Measurements from ENCODE around the gene AOPEP.

Gene AOPEP

GRCh38 chr9:94904806-94905205 lies 178.3 kb downstream of the AOPEP start:
- DNase-seq = no peak

- no peak for DNase-seq
Measured at GRCh38 chr9:94905606-94906005, 179.1 kb downstream of the AOPEP start.

GRCh38 chr9:94906181-94906580 lies 179.7 kb downstream of the AOPEP start:
- no peak for DNase-seq

GRCh38 chr9:94906713-94907112 lies 180.2 kb downstream of the AOPEP start:
- DNase-seq = no peak

GRCh38 chr9:94907264-94907936 lies 180.9 kb downstream of the AOPEP start:
- DNase-seq = no peak

- DNase-seq = peak; percentile 25 to 33
Measured at GRCh38 chr9:94908011-94908563, 181.6 kb downstream of the AOPEP start.

- no peak for DNase-seq
Measured at GRCh38 chr9:94908583-94909249, 182.2 kb downstream of the AOPEP start.

GRCh38 chr9:94909250-94909894 lies 182.9 kb downstream of the AOPEP start:
- no peak for DNase-seq

- DNase-seq = no peak
Measured at GRCh38 chr9:94909965-94910730, 183.6 kb downstream of the AOPEP start.

- DNase-seq = no peak
Measured at GRCh38 chr9:94911211-94911610, 184.7 kb downstream of the AOPEP start.

- DNase-seq = no peak
Measured at GRCh38 chr9:94911986-94912635, 185.6 kb downstream of the AOPEP start.

- DNase-seq = no peak
Measured at GRCh38 chr9:94912700-94913249, 186.3 kb downstream of the AOPEP start.

GRCh38 chr9:94913550-94913949 lies 187.1 kb downstream of the AOPEP start:
- no peak for DNase-seq

GRCh38 chr9:94915476-94916450 lies 189.3 kb downstream of the AOPEP start:
- no peak for DNase-seq

GRCh38 chr9:94916956-94917355 lies 190.5 kb downstream of the AOPEP start:
- no peak for DNase-seq

- DNase-seq = peak in 1 of 2 donors; percentile 2
Measured at GRCh38 chr9:94918038-94918753, 191.7 kb downstream of the AOPEP start.

- no peak for DNase-seq
Measured at GRCh38 chr9:94919376-94920098, 193.0 kb downstream of the AOPEP start.

- no peak for DNase-seq
Measured at GRCh38 chr9:94920420-94921091, 194.1 kb downstream of the AOPEP start.

- no peak for DNase-seq
Measured at GRCh38 chr9:94921092-94921471, 194.6 kb downstream of the AOPEP start.

All from inflammatory macrophage treated with lipopolysaccharide for 1 hour (primary cell).